HepG2 (cell line): ENCODE measurements around the gene APOBEC3H. TPM values are rescaled to one million over a fixed set of nuclear protein-coding genes. Genes with fewer than 3 reads are reported as not detected.

Experiments
- BORCS8-MEF2B ChIP-seq: sonication (generic); formaldehyde crosslinking; IDR thresholded peaks from 2 replicates; pipeline ENCODE4 v1.8.0; 2022; ENCODE audit warnings: mild to moderate bottlenecking, missing genetic modification reagents
- CENPBD1 ChIP-seq: sonication (generic); formaldehyde crosslinking; IDR thresholded peaks from 2 replicates; pipeline ENCODE4 v1.8.0; 2022; ENCODE audit warnings: missing genetic modification reagents, low read depth, mild to moderate bottlenecking, borderline replicate concordance
- ELK4 ChIP-seq: sonication (generic); formaldehyde crosslinking; IDR thresholded peaks from 2 replicates; pipeline ENCODE4 v1.9.0; 2021; ENCODE audit warnings: missing genetic modification reagents, borderline replicate concordance
- GABPB1 ChIP-seq: IDR thresholded peaks from 2 replicates; pipeline ENCODE4 v1.6.1; 2016; ENCODE audit warnings: mild to moderate bottlenecking, missing genetic modification reagents, moderate library complexity, missing compliant biosample characterization
- HOXA3 ChIP-seq: sonication (generic); formaldehyde crosslinking; IDR thresholded peaks from 2 replicates; pipeline ENCODE4 v1.5.0; 2020; ENCODE audit warnings: missing genetic modification reagents
- HOXA7 ChIP-seq: sonication (generic); formaldehyde crosslinking; IDR thresholded peaks from 2 replicates; pipeline ENCODE4 v1.8.1; 2022; ENCODE audit warnings: mild to moderate bottlenecking, missing genetic modification reagents, moderate library complexity
- KDM1A ChIP-seq: IDR thresholded peaks from 2 replicates; pipeline ENCODE4 v1.6.1; 2016; ENCODE audit warnings: missing compliant biosample characterization
- MIXL1 ChIP-seq: IDR thresholded peaks from 2 replicates; pipeline ENCODE4 v1.6.1; 2016
- NFKB2 ChIP-seq: sonication (generic); formaldehyde crosslinking; IDR thresholded peaks from 2 replicates; pipeline ENCODE4 v1.4.0; 2020; ENCODE audit warnings: missing genetic modification reagents, borderline replicate concordance
- NKX3-1 ChIP-seq: sonication (generic); formaldehyde crosslinking; IDR thresholded peaks from 2 replicates; pipeline ENCODE4 v1.5.0; 2020; ENCODE audit warnings: missing genetic modification reagents
- PAF1 ChIP-seq: IDR thresholded peaks from 2 replicates; pipeline ENCODE4 v1.6.1; 2016; ENCODE audit warnings: missing genetic modification reagents, missing compliant biosample characterization
- SAP130 ChIP-seq: IDR thresholded peaks from 2 replicates; pipeline ENCODE4 v1.6.1; 2016; ENCODE audit warnings: low read depth
- STAT5B ChIP-seq: sonication (generic); formaldehyde crosslinking; IDR thresholded peaks from 2 replicates; pipeline ENCODE4 v1.4.0; 2020; ENCODE audit warnings: missing genetic modification reagents
- TARDBP ChIP-seq: sonication (generic); formaldehyde crosslinking; IDR thresholded peaks from 2 replicates; pipeline ENCODE4 v1.8.0; 2022; ENCODE audit warnings: mild to moderate bottlenecking, missing genetic modification reagents
- TP53 ChIP-seq: sonication (generic); formaldehyde crosslinking; conservative IDR thresholded peaks from 2 replicates; pipeline ENCODE4 v1.4.0; 2020; ENCODE audit warnings: missing genetic modification reagents
- ZKSCAN1 ChIP-seq: fragments of 150-350 bp; IDR thresholded peaks from 2 replicates; pipeline ENCODE4 v1.6.1; 2014; ENCODE audit warnings: low read length
- ZMYM4 ChIP-seq: sonication (generic); formaldehyde crosslinking; IDR thresholded peaks from 2 replicates; pipeline ENCODE4 v1.8.1; 2023; ENCODE audit warnings: mild to moderate bottlenecking, missing genetic modification reagents
- ZNF136 ChIP-seq: sonication (generic); formaldehyde crosslinking; IDR thresholded peaks from 2 replicates; pipeline ENCODE4 v1.8.1; 2022; ENCODE audit warnings: low read depth, mild to moderate bottlenecking, moderate library complexity, missing genetic modification reagents
- ZNF570 ChIP-seq: sonication (generic); formaldehyde crosslinking; IDR thresholded peaks from 2 replicates; pipeline ENCODE4 v1.4.0; 2020; ENCODE audit warnings: mild to moderate bottlenecking, missing genetic modification reagents, borderline replicate concordance
- ZNF598 ChIP-seq: sonication (generic); formaldehyde crosslinking; IDR thresholded peaks from 2 replicates; pipeline ENCODE4 v1.5.1; 2020; ENCODE audit warnings: mild to moderate bottlenecking, missing genetic modification reagents, borderline replicate concordance
- polyA plus RNA-seq, 8 experiments: library from polyadenylated mRNA; depleted of rRNA in 3 of 8; stranded (reverse) in 7 of 8; unstranded in 1 of 8; fragments of >200 nt; fragmentation: Illumina TruSeq in 4 of 8; extraction: Trizol in 4 of 8; gene quantifications; 2 replicates each; pipeline versions ENCODE4 v1.2.1 to v1.2.3, GENCODE V29; 2011 to 2016; ENCODE audit warnings: low read depth in 4 of 8, missing spikeins in 1 of 8, mixed read lengths in 1 of 8; ENCODE audit not compliant: insufficient read depth in 1 of 8
- total RNA-seq, 5 experiments: library from RNA; depleted of rRNA; stranded (reverse); fragments of >200 nt; fragmentation: Illumina TruSeq; extraction: Trizol; gene quantifications; 2 replicates each; pipeline ENCODE4 v1.2.3, GENCODE V29; 2016; ENCODE audit warnings: low read depth in 1 of 5
- TF ChIP-seq, protein P1 (sequence below): sonication (generic); formaldehyde crosslinking; IDR thresholded peaks from 2 replicates; pipeline ENCODE4 v1.4.0; 2020; ENCODE audit warnings: missing genetic modification reagents, borderline replicate concordance
- TF ChIP-seq, protein P2 (sequence below): fragments of 450-650 bp; IDR thresholded peaks from 2 replicates; pipeline ENCODE4 v1.6.1; 2016
- TF ChIP-seq, protein P3 (sequence below): sonication (generic); formaldehyde crosslinking; IDR thresholded peaks from 2 replicates; pipeline ENCODE4 v1.5.0; 2020; ENCODE audit warnings: mild to moderate bottlenecking, missing genetic modification reagents, borderline replicate concordance

The APOBEC3H gene
- total and polyA plus RNA-seq, 2 of the 13 experiments (the other 11 are each of a cell fraction or from before 2014, with no cell fraction given) = 0.18 to 0.31 TPM

DNA sequence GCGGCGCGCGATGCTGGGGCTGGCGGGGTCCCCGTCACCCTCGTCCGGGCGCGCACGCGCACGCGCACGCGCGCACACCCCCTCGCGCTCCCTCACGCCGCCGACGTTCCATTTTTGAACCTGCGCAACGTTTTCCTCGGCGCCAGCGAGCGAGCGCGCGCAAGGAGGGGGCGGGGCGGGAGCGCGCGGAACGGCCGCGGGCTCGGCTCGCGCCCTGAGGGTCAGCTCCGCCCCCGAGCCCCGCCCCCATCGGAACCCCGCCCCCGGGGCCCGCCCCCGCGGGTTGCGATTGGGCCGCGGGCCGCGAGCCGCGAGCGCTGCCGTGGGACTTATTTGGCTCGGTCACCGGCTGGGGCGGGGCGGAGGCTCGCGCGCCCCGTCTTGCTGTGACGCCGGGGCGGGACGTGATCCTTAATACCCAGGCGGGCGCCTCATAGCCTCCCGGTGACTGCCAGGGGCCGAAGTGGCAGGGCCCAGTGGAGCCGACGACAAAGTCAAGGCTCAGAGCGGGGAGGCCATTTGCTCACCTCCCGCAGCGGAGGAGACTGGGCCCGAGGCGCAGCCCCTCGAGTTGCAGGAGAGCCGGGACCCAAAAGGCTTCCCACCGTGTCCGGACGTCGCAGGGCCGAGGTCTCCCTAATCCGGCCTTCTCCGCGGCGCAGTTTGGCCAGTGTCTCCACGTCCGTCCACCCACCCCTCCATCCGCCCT, 55.6 kb downstream of the APOBEC3H start, which contains the start of gene CBX7 (continued):
- TF ChIP-seq ZNF136 (CRISPR knock-in tag) (no peak), ZNF598 (CRISPR knock-in tag) (peak; percentile 45; the same call in 1 of the 2 replicates), NKX3-1 (CRISPR knock-in tag) (0 out of 2 replicates have a peak, but pooled peaks have one; percentile 54), STAT5B (CRISPR knock-in tag) (no peak), GABPB1 (CRISPR knock-in tag) (peak; percentile 39; the same call in 1 of the 2 replicates), ZNF570 (CRISPR knock-in tag) (no peak), HOXA3 (no peak), HOXA7 (CRISPR knock-in tag) (no peak), MIXL1 (no peak), ELK4 (no peak), BORCS8-MEF2B (CRISPR knock-in tag) (no peak), TARDBP (CRISPR knock-in tag) (no peak), TP53 (no peak), NFKB2 (no peak; the same call in 1 of the 2 replicates), SAP130 (CRISPR knock-in tag) (peak; percentile 56; the same call in 1 of the 2 replicates), ZMYM4 (CRISPR knock-in tag) (no peak), ZKSCAN1 (no peak), CENPBD1 (CRISPR knock-in tag) (no peak), KDM1A (CRISPR knock-in tag) (no peak), PAF1 (CRISPR knock-in tag) (no peak)
- TF ChIP-seq, protein P1, sequence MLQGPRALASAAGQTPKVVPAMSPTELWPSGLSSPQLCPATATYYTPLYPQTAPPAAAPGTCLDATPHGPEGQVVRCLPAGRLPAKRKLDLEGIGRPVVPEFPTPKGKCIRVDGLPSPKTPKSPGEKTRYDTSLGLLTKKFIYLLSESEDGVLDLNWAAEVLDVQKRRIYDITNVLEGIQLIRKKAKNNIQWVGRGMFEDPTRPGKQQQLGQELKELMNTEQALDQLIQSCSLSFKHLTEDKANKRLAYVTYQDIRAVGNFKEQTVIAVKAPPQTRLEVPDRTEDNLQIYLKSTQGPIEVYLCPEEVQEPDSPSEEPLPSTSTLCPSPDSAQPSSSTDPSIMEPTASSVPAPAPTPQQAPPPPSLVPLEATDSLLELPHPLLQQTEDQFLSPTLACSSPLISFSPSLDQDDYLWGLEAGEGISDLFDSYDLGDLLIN (CRISPR knock-in tag) = 0 out of 2 replicates have a peak, but pooled peaks have one; percentile 16
- TF ChIP-seq, protein P2, sequence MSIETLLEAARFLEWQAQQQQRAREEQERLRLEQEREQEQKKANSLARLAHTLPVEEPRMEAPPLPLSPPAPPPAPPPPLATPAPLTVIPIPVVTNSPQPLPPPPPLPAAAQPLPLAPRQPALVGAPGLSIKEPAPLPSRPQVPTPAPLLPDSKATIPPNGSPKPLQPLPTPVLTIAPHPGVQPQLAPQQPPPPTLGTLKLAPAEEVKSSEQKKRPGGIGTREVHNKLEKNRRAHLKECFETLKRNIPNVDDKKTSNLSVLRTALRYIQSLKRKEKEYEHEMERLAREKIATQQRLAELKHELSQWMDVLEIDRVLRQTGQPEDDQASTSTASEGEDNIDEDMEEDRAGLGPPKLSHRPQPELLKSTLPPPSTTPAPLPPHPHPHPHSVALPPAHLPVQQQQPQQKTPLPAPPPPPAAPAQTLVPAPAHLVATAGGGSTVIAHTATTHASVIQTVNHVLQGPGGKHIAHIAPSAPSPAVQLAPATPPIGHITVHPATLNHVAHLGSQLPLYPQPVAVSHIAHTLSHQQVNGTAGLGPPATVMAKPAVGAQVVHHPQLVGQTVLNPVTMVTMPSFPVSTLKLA = no peak
- TF ChIP-seq, protein P3, sequence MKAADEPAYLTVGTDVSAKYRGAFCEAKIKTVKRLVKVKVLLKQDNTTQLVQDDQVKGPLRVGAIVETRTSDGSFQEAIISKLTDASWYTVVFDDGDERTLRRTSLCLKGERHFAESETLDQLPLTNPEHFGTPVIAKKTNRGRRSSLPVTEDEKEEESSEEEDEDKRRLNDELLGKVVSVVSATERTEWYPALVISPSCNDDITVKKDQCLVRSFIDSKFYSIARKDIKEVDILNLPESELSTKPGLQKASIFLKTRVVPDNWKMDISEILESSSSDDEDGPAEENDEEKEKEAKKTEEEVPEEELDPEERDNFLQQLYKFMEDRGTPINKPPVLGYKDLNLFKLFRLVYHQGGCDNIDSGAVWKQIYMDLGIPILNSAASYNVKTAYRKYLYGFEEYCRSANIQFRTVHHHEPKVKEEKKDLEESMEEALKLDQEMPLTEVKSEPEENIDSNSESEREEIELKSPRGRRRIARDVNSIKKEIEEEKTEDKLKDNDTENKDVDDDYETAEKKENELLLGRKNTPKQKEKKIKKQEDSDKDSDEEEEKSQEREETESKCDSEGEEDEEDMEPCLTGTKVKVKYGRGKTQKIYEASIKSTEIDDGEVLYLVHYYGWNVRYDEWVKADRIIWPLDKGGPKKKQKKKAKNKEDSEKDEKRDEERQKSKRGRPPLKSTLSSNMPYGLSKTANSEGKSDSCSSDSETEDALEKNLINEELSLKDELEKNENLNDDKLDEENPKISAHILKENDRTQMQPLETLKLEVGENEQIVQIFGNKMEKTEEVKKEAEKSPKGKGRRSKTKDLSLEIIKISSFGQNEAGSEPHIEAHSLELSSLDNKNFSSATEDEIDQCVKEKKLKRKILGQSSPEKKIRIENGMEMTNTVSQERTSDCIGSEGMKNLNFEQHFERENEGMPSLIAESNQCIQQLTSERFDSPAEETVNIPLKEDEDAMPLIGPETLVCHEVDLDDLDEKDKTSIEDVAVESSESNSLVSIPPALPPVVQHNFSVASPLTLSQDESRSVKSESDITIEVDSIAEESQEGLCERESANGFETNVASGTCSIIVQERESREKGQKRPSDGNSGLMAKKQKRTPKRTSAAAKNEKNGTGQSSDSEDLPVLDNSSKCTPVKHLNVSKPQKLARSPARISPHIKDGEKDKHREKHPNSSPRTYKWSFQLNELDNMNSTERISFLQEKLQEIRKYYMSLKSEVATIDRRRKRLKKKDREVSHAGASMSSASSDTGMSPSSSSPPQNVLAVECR = peak; percentile 28; the same call in 1 of the 2 replicates
